ENCODE results near the gene POC5. TPM values are rescaled to one million over a fixed set of nuclear protein-coding genes. Genes with fewer than 3 reads are reported as not detected.

The POC5 gene
- total and polyA plus RNA-seq, 2 of the 13 experiments (the other 11 are each of a cell fraction or from before 2014, with no cell fraction given): 6.9 to 9.3 TPM

- TF ChIP-seq EEA1 (CRISPR knock-in tag; IDR thresholded peaks at IDR 0.05; ENCODE audit: borderline replicate concordance): no peak
- no peak for TF ChIP-seq SOX6 (IDR thresholded peaks at IDR 0.05)
- peak; percentile 67; the same call in 1 of the 2 replicates for TF ChIP-seq SOX6 (CRISPR knock-in tag; IDR thresholded peaks at IDR 0.05)
- peak; percentile 99 for TF ChIP-seq ZNF546 (CRISPR knock-in tag; conservative IDR thresholded peaks at IDR 0.05)
- TF ChIP-seq NFAT5 (CRISPR knock-in tag; IDR thresholded peaks at IDR 0.05): no peak
- TF ChIP-seq, protein P1, sequence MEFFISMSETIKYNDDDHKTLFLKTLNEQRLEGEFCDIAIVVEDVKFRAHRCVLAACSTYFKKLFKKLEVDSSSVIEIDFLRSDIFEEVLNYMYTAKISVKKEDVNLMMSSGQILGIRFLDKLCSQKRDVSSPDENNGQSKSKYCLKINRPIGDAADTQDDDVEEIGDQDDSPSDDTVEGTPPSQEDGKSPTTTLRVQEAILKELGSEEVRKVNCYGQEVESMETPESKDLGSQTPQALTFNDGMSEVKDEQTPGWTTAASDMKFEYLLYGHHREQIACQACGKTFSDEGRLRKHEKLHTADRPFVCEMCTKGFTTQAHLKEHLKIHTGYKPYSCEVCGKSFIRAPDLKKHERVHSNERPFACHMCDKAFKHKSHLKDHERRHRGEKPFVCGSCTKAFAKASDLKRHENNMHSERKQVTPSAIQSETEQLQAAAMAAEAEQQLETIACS (CRISPR knock-in tag; IDR thresholded peaks at IDR 0.05): no peak
- no peak for TF ChIP-seq RFX5 (IDR thresholded peaks at IDR 0.05; ENCODE audit: low read depth, low read length)
- TF ChIP-seq HMG20A (CRISPR knock-in tag; IDR thresholded peaks at IDR 0.05; ENCODE audit: borderline replicate concordance): 0 out of 2 replicates have a peak, but pooled peaks have one; percentile 45
- no peak for TF ChIP-seq ZFX (CRISPR knock-in tag; IDR thresholded peaks at IDR 0.05; ENCODE audit: low read depth)
- TF ChIP-seq SALL1 (CRISPR knock-in tag; IDR thresholded peaks at IDR 0.05): peak; percentile 44; the same call in 1 of the 2 replicates
- no peak for TF ChIP-seq MAFK (conservative IDR thresholded peaks at IDR 0.05 in 1 of 2, IDR thresholded peaks at IDR 0.05 in 1 of 2; ENCODE audit: low read length in 2 of 2)
- peak; percentile 79; the same call in 1 of the 2 replicates for TF ChIP-seq HOMEZ (CRISPR knock-in tag; IDR thresholded peaks at IDR 0.05; ENCODE audit: low read depth)
- 0 out of 2 replicates have a peak, but pooled peaks have one; percentile 46 for TF ChIP-seq ZNF280D (CRISPR knock-in tag; IDR thresholded peaks at IDR 0.05)
- TF ChIP-seq ZNF747 (CRISPR knock-in tag; IDR thresholded peaks at IDR 0.05; ENCODE audit: borderline replicate concordance): no peak
- TF ChIP-seq ZNF878 (CRISPR knock-in tag; IDR thresholded peaks at IDR 0.05): 0 out of 2 replicates have a peak, but pooled peaks have one; percentile 73
- peak; percentile 50; the same call in 1 of the 2 replicates for TF ChIP-seq FOXK1 (CRISPR knock-in tag; IDR thresholded peaks at IDR 0.05; ENCODE audit: borderline replicate concordance, low read depth)
- TF ChIP-seq XBP1 (CRISPR knock-in tag; IDR thresholded peaks at IDR 0.05): no peak
- no peak for TF ChIP-seq ZNF205 (CRISPR knock-in tag; IDR thresholded peaks at IDR 0.05)
- TF ChIP-seq POLR2A (IDR thresholded peaks at IDR 0.05; ENCODE audit: insufficient read depth in 1 of 2, low read depth in 2 of 2, low read length in 2 of 2): no peak
- no peak for TF ChIP-seq MIER2 (CRISPR knock-in tag; IDR thresholded peaks at IDR 0.05)
- TF ChIP-seq SMAD3 (CRISPR knock-in tag; IDR thresholded peaks at IDR 0.05): 0 out of 2 replicates have a peak, but pooled peaks have one; percentile 59
Measured at GRCh38 chr5:75720882-75721281, 3.6 kb upstream of the POC5 start (continued).
